Measurements from ENCODE around the gene IFNA4. TPM values are rescaled to one million over a fixed set of nuclear protein-coding genes. Genes with fewer than 3 reads are reported as not detected.
A peak's percentile ranks its signal among the peaks of the same experiment; 100 is the strongest.

IFNA4 gene
- total RNA-seq, 1 donor = not detected

GRCh38 chr9:21165516-21165915, 21.9 kb downstream of the IFNA4 start:
- no peaks in the 10 kb centered on the region for H4K20me1 ChIP-seq (ENCODE audit: insufficient read depth, low read length)
- H3K79me2 ChIP-seq (ENCODE audit: insufficient read depth, low read length) = no peaks in the 10 kb centered on the region
- H3K4me3 ChIP-seq (ENCODE audit: insufficient read depth, low read length) = no peak overlapping the region
- no peaks in the 10 kb centered on the region for H3K36me3 ChIP-seq (ENCODE audit: insufficient read depth, low read length)
- no peak for DNase-seq (ENCODE audit: insufficient read length, low spot score, missing footprints)
- no peaks in the 10 kb centered on the region for H3K4me1 ChIP-seq (ENCODE audit: insufficient read depth, low read length)
- no peak overlapping the region for H3K4me2 ChIP-seq (ENCODE audit: insufficient read depth, low read length)
- no peak overlapping the region for H2AFZ ChIP-seq (ENCODE audit: low read length)
- no peak overlapping the region for H3K27ac ChIP-seq (ENCODE audit: low read depth, low read length)
- TF ChIP-seq, protein P1, sequence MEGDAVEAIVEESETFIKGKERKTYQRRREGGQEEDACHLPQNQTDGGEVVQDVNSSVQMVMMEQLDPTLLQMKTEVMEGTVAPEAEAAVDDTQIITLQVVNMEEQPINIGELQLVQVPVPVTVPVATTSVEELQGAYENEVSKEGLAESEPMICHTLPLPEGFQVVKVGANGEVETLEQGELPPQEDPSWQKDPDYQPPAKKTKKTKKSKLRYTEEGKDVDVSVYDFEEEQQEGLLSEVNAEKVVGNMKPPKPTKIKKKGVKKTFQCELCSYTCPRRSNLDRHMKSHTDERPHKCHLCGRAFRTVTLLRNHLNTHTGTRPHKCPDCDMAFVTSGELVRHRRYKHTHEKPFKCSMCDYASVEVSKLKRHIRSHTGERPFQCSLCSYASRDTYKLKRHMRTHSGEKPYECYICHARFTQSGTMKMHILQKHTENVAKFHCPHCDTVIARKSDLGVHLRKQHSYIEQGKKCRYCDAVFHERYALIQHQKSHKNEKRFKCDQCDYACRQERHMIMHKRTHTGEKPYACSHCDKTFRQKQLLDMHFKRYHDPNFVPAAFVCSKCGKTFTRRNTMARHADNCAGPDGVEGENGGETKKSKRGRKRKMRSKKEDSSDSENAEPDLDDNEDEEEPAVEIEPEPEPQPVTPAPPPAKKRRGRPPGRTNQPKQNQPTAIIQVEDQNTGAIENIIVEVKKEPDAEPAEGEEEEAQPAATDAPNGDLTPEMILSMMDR (IDR thresholded peaks at IDR 0.05; ENCODE audit: extremely low read depth, low read depth, low read length) = no peak
- no peaks in the 10 kb centered on the region for H3K9me3 ChIP-seq (ENCODE audit: low read depth, low read length)
- no peaks in the 10 kb centered on the region for H3K27me3 ChIP-seq (ENCODE audit: insufficient read depth, low read length)

DNA sequence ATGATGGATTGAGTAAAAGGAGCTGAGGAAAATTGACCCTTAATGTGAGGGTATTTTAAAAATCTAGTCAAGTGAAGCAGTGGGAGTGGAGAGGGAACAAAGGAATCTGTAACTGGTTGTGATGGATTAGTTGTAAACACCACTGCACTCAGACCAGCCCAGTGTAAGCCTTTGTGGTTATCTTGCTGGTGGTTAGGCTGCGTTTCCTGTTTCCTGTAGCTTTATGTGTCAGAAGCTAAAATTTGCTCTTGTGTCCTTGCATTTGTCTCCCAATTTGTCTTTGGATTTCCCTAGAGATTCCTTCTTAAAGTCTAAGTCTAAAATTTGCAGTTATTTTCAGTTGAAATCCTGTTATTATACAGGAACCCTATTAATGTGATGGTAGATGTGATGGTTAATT, 27.2 kb downstream of the IFNA4 start:
- Histone ChIP-seq H3K27me3 (ENCODE audit: insufficient read depth, low read length) (no peaks in the 10 kb centered on the region), H3K27ac (ENCODE audit: low read depth, low read length) (no peak overlapping the region), H2AFZ (ENCODE audit: low read length) (no peak overlapping the region), H3K4me3 (ENCODE audit: insufficient read depth, low read length) (no peak overlapping the region), H3K4me1 (ENCODE audit: insufficient read depth, low read length) (no peaks in the 10 kb centered on the region), H3K4me2 (ENCODE audit: insufficient read depth, low read length) (no peak overlapping the region), H3K79me2 (ENCODE audit: insufficient read depth, low read length) (no peaks in the 10 kb centered on the region), H3K9me3 (ENCODE audit: low read depth, low read length) (no peaks in the 10 kb centered on the region), H3K36me3 (ENCODE audit: insufficient read depth, low read length) (no peaks in the 10 kb centered on the region), H4K20me1 (ENCODE audit: insufficient read depth, low read length) (no peaks in the 10 kb centered on the region)
- peak; percentile 19 for DNase-seq (ENCODE audit: insufficient read length, low spot score, missing footprints)
- TF ChIP-seq, protein P1 (IDR thresholded peaks at IDR 0.05; ENCODE audit: extremely low read depth, low read depth, low read length) = no peak

DNA sequence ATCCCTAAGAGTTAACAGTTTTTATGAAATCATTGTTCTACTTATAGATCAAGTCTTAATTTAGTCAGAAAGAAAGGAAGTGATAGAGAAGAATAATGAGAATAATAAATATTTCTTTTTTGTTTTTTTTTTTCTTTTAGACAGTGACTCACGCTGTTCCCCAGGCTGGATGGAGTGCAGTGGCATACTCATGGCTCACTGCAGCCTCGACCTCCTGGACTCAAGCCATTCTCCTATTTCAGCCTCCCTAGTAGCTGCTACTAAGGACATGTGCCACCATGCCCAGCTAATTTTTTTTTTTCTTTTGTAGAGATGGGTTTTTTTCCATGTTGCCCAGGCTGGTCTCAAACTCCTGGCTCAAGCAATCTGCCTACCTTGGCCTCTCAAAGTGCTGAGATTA, 31.9 kb downstream of the IFNA4 start:
- TF ChIP-seq, protein P1 (IDR thresholded peaks at IDR 0.05; ENCODE audit: extremely low read depth, low read depth, low read length) = no peak
- DNase-seq (ENCODE audit: insufficient read length, low spot score, missing footprints) = no peak
- no peaks in the 10 kb centered on the region for H3K27me3 ChIP-seq (ENCODE audit: insufficient read depth, low read length)

GRCh38 chr9:21154018-21154608, 33.3 kb downstream of the IFNA4 start:
- no peaks in the 10 kb centered on the region for H4K20me1 ChIP-seq (ENCODE audit: insufficient read depth, low read length)
- H3K36me3 ChIP-seq (ENCODE audit: insufficient read depth, low read length) = no peaks in the 10 kb centered on the region
- peak; percentile 37 for DNase-seq (ENCODE audit: insufficient read length, low spot score, missing footprints)
- peak overlapping the region; percentile 56 for H2AFZ ChIP-seq (ENCODE audit: low read length)
- no peaks in the 10 kb centered on the region for H3K27me3 ChIP-seq (ENCODE audit: insufficient read depth, low read length)
- H3K27ac ChIP-seq (ENCODE audit: low read depth, low read length) = no peak overlapping the region
- peaks cover 9% of the 10 kb centered on the region for H3K4me1 ChIP-seq (ENCODE audit: insufficient read depth, low read length)
- no peaks in the 10 kb centered on the region for H3K9me3 ChIP-seq (ENCODE audit: low read depth, low read length)
- no peak overlapping the region for H3K4me3 ChIP-seq (ENCODE audit: insufficient read depth, low read length)
- H3K79me2 ChIP-seq (ENCODE audit: insufficient read depth, low read length) = no peaks in the 10 kb centered on the region
- TF ChIP-seq, protein P1 (IDR thresholded peaks at IDR 0.05; ENCODE audit: extremely low read depth, low read depth, low read length) = no peak
- peak overlapping the region; percentile 37 for H3K4me2 ChIP-seq (ENCODE audit: insufficient read depth, low read length)

More for the DNA sequence above, 31.9 kb downstream of the IFNA4 start:
- H2AFZ ChIP-seq (ENCODE audit: low read length) = no peak overlapping the region
- H3K4me1 ChIP-seq (ENCODE audit: insufficient read depth, low read length) = peaks cover 9% of the 10 kb centered on the region
- H3K4me3 ChIP-seq (ENCODE audit: insufficient read depth, low read length) = no peak overlapping the region
- H4K20me1 ChIP-seq (ENCODE audit: insufficient read depth, low read length) = no peaks in the 10 kb centered on the region
- H3K9me3 ChIP-seq (ENCODE audit: low read depth, low read length) = no peaks in the 10 kb centered on the region
- H3K4me2 ChIP-seq (ENCODE audit: insufficient read depth, low read length) = no peak overlapping the region
- H3K79me2 ChIP-seq (ENCODE audit: insufficient read depth, low read length) = no peaks in the 10 kb centered on the region
- no peaks in the 10 kb centered on the region for H3K36me3 ChIP-seq (ENCODE audit: insufficient read depth, low read length)
- H3K27ac ChIP-seq (ENCODE audit: low read depth, low read length) = no peak overlapping the region

Data from osteoblast (primary cell).